HEK293 (cell line): Measurements from ENCODE around the gene ETV1.

Experiments
- AEBP2 ChIP-seq: fragments of 450-650 bp; formaldehyde crosslinking; IDR thresholded peaks from 2 replicates; pipeline ENCODE4 v1.5.1; 2016; ENCODE audit warnings: missing biosample characterization, missing genetic modification characterization, borderline replicate concordance
- CTCF ChIP-seq: fragments of 450-650 bp; formaldehyde crosslinking; IDR thresholded peaks from 2 replicates; pipeline ENCODE4 v1.5.1; 2016; ENCODE audit warnings: missing biosample characterization, missing genetic modification characterization
- ZBTB11 ChIP-seq: fragments of 450-650 bp; formaldehyde crosslinking; conservative IDR thresholded peaks from 2 replicates; pipeline ENCODE4 v1.5.1; 2016; ENCODE audit warnings: low read depth, missing biosample characterization, missing genetic modification characterization
- ZBTB48 ChIP-seq: fragments of 450-650 bp; formaldehyde crosslinking; IDR thresholded peaks from 2 replicates; pipeline ENCODE4 v1.5.1; 2016; ENCODE audit warnings: missing biosample characterization, missing genetic modification characterization
- ZNF133 ChIP-seq: fragments of 450-650 bp; formaldehyde crosslinking; IDR thresholded peaks from 2 replicates; pipeline ENCODE4 v1.5.1; 2016; ENCODE audit warnings: missing biosample characterization, missing genetic modification characterization
- ZNF335 ChIP-seq: fragments of 450-650 bp; formaldehyde crosslinking; conservative IDR thresholded peaks from 2 replicates; pipeline ENCODE4 v1.5.1; 2016; ENCODE audit warnings: missing biosample characterization, missing genetic modification characterization
- ZNF510 ChIP-seq: fragments of 450-650 bp; formaldehyde crosslinking; IDR thresholded peaks from 2 replicates; pipeline ENCODE4 v1.5.1; 2018; ENCODE audit warnings: mild to moderate bottlenecking, missing genetic modification characterization, missing biosample characterization; ENCODE audit not compliant: insufficient replicate concordance
- ZNF530 ChIP-seq: fragments of 450-650 bp; formaldehyde crosslinking; IDR thresholded peaks from 2 replicates; pipeline ENCODE4 v1.5.1; 2016; ENCODE audit warnings: low read depth, missing biosample characterization, missing genetic modification characterization
- ZNF560 ChIP-seq: fragments of 450-650 bp; formaldehyde crosslinking; IDR thresholded peaks from 2 replicates; pipeline ENCODE4 v1.5.1; 2017; ENCODE audit warnings: missing biosample characterization, missing genetic modification characterization, borderline replicate concordance
- ZNF610 ChIP-seq: fragments of 450-650 bp; formaldehyde crosslinking; IDR thresholded peaks from 2 replicates; pipeline ENCODE4 v1.5.1; 2016; ENCODE audit warnings: missing biosample characterization, missing genetic modification characterization, borderline replicate concordance
- TF ChIP-seq, protein P1 (sequence below): fragments of 450-650 bp; formaldehyde crosslinking; conservative IDR thresholded peaks from 2 replicates; pipeline ENCODE4 v1.5.1; 2016; ENCODE audit warnings: low read depth, missing biosample characterization, missing genetic modification characterization

GRCh38 chr7:13875496-13876074 lies 113.9 kb downstream of the ETV1 start:
- TF ChIP-seq ZNF510 (tag by site-specific recombination) (no peak), AEBP2 (tag by site-specific recombination) (no peak), ZNF560 (tag by site-specific recombination) (no peak), CTCF (tag by site-specific recombination) (no peak), ZNF530 (tag by site-specific recombination) (no peak), ZNF133 (no peak), ZNF335 (tag by site-specific recombination) (no peak), ZNF610 (no peak), ZBTB48 (tag by site-specific recombination) (no peak), ZBTB11 (tag by site-specific recombination) (no peak)
- TF ChIP-seq, protein P1, sequence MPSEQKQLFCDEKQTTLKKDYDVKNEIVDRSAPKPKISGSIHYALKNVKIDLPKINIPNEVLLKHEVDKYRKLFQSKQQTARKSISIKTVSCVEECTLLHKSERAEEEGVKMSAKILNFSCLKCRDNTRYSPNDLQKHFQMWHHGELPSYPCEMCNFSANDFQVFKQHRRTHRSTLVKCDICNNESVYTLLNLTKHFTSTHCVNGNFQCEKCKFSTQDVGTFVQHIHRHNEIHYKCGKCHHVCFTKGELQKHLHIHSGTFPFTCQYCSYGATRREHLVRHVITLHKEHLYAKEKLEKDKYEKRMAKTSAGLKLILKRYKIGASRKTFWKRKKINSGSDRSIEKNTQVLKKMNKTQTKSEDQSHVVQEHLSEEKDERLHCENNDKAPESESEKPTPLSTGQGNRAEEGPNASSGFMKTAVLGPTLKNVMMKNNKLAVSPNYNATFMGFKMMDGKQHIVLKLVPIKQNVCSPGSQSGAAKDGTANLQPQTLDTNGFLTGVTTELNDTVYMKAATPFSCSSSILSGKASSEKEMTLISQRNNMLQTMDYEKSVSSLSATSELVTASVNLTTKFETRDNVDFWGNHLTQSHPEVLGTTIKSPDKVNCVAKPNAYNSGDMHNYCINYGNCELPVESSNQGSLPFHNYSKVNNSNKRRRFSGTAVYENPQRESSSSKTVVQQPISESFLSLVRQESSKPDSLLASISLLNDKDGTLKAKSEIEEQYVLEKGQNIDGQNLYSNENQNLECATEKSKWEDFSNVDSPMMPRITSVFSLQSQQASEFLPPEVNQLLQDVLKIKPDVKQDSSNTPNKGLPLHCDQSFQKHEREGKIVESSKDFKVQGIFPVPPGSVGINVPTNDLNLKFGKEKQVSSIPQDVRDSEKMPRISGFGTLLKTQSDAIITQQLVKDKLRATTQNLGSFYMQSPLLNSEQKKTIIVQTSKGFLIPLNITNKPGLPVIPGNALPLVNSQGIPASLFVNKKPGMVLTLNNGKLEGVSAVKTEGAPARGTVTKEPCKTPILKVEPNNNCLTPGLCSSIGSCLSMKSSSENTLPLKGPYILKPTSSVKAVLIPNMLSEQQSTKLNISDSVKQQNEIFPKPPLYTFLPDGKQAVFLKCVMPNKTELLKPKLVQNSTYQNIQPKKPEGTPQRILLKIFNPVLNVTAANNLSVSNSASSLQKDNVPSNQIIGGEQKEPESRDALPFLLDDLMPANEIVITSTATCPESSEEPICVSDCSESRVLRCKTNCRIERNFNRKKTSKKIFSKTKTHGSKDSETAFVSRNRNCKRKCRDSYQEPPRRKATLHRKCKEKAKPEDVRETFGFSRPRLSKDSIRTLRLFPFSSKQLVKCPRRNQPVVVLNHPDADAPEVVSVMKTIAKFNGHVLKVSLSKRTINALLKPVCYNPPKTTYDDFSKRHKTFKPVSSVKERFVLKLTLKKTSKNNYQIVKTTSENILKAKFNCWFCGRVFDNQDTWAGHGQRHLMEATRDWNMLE (tag by site-specific recombination), result no peak
